ENCODE data around the gene UBE4B. TPM values are rescaled to one million over a fixed set of nuclear protein-coding genes. Genes with fewer than 3 reads are reported as not detected.

Gene UBE4B
- total RNA-seq, 1 experiment from 2014 or later = 54.7 TPM

- BruUV-seq (replicated peaks) = no TSS peak
- intact Hi-C loops (cut with micrococcal nuclease; ENCODE audit: unreplicated experiment) = no loop called here
- Histone ChIP-seq H3K36me3 (ENCODE audit: control insufficient read depth, insufficient read depth, low read length) (no peaks in the 10 kb centered on the region), H3K9me3 (ENCODE audit: control insufficient read depth, insufficient read depth, low read depth, low read length) (no peaks in the 10 kb centered on the region), H3K4me1 (ENCODE audit: control insufficient read depth, insufficient read depth, low read length) (0 out of 2 replicates have a peak, but pooled peaks cover 5% of the 10 kb centered on the region), H3K27ac (ENCODE audit: low read length) (no peak overlapping the region), H3K4me3 (ENCODE audit: low read depth in 2 of 2, low read length in 2 of 2) (no peak overlapping the region), H3K27me3 (ENCODE audit: control insufficient read depth, insufficient read depth, low read length) (no peaks in the 10 kb centered on the region)
- in situ Hi-C loops (cut with HindIII; ENCODE audit: low pct_unique_long_range_greater_than_20kb, low sequenced_read_pairs) = no loop called here
- TF ChIP-seq CTCF (IDR thresholded peaks at IDR 0.05) = no peak
- TF ChIP-seq SIN3A (IDR thresholded peaks at IDR 0.05; ENCODE audit: borderline replicate concordance, insufficient read depth, low read depth, low read length) = no peak
- TF ChIP-seq POLR2AphosphoS5 (IDR thresholded peaks at IDR 0.05; ENCODE audit: low read depth, low read length) = no peak
- TF ChIP-seq TCF7L2 (IDR thresholded peaks at IDR 0.05; ENCODE audit: low read depth, low read length) = no peak
- TF ChIP-seq, protein P1, sequence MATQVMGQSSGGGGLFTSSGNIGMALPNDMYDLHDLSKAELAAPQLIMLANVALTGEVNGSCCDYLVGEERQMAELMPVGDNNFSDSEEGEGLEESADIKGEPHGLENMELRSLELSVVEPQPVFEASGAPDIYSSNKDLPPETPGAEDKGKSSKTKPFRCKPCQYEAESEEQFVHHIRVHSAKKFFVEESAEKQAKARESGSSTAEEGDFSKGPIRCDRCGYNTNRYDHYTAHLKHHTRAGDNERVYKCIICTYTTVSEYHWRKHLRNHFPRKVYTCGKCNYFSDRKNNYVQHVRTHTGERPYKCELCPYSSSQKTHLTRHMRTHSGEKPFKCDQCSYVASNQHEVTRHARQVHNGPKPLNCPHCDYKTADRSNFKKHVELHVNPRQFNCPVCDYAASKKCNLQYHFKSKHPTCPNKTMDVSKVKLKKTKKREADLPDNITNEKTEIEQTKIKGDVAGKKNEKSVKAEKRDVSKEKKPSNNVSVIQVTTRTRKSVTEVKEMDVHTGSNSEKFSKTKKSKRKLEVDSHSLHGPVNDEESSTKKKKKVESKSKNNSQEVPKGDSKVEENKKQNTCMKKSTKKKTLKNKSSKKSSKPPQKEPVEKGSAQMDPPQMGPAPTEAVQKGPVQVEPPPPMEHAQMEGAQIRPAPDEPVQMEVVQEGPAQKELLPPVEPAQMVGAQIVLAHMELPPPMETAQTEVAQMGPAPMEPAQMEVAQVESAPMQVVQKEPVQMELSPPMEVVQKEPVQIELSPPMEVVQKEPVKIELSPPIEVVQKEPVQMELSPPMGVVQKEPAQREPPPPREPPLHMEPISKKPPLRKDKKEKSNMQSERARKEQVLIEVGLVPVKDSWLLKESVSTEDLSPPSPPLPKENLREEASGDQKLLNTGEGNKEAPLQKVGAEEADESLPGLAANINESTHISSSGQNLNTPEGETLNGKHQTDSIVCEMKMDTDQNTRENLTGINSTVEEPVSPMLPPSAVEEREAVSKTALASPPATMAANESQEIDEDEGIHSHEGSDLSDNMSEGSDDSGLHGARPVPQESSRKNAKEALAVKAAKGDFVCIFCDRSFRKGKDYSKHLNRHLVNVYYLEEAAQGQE (IDR thresholded peaks at IDR 0.05; ENCODE audit: insufficient read depth in 1 of 2, low read depth in 2 of 2, low read length in 1 of 2) = no peak
- ChIA-PET CTCF (no interaction called here), POLR2A (no interaction called here)
- ATAC-seq = no peak
- no peak for DNase-seq (ENCODE audit: low read depth, low spot score)
Observed at GRCh38 chr1:10229903-10230302, 197.1 kb downstream of the UBE4B start.

Small RNA genes within 50 kb of the gene (microRNA-seq; reads per million reads assigned to microRNA genes)
- gene MIR1273D (ENCODE audit: unreplicated experiment) = not detected

Other genes starting within 250 kb of the UBE4B start
- gene CLSTN1, start 209.0 kb upstream of the UBE4B start, total RNA-seq (2021; ENCODE audit: unreplicated experiment) = 143 TPM
- 36.9 TPM for gene CTNNBIP1, start 122.7 kb upstream of the UBE4B start, total RNA-seq (2021; ENCODE audit: unreplicated experiment)
- 37.9 TPM for gene LZIC, start 89.6 kb upstream of the UBE4B start, total RNA-seq (2021; ENCODE audit: unreplicated experiment)
- gene NMNAT1, start 89.5 kb upstream of the UBE4B start, total RNA-seq (2021; ENCODE audit: unreplicated experiment) = 7.6 TPM
- 28.9 TPM for gene RBP7, start 35.7 kb upstream of the UBE4B start, total RNA-seq (2021; ENCODE audit: unreplicated experiment)
- 33.0 TPM for gene KIF1B, start 177.6 kb downstream of the UBE4B start, total RNA-seq (2021; ENCODE audit: unreplicated experiment)